H1 (cell line): ENCODE measurements around the gene GUCY1A2. TPM values are rescaled to one million over a fixed set of nuclear protein-coding genes. Genes with fewer than 3 reads are reported as not detected.

ENCODE experiments used
- CTCF ChIA-PET: fragments of 300-600 bp; sonication (Branson Sonifier 250); formaldehyde crosslinking; loops from one replicate; lab custom pipeline; 2021; ENCODE audit not compliant: partially characterized antibody; lab: Charles Lee
- POLR2A ChIA-PET: fragments of 300-600 bp; sonication (Branson Sonifier 250); formaldehyde crosslinking; loops from one replicate; lab custom pipeline; 2021; ENCODE audit warnings: inconsistent platforms; ENCODE audit not compliant: partially characterized antibody; lab: Charles Lee
- DNase-seq, 2 experiments: peaks; one replicate each; pipeline versions ENCODE4 v3.0.0 to v3.0.0-alpha.2; 2010 to 2022; ENCODE audit warnings: low spot score in 2 of 2, low read depth in 1 of 2, mixed read lengths in 1 of 2
- FAIRE-seq: peaks from 2 replicates; lab custom pipeline; 2011; peaks lifted over from hg19 to GRCh38; lab: Jason Lieb, UNC
- H2AFZ ChIP-seq: 2 replicates; pipeline ENCODE4 v1.8.1; 2012; ENCODE audit warnings: low read length, inconsistent platforms
- H2AK5ac ChIP-seq: 2 replicates; pipeline ENCODE4 v1.6.1; 2013; ENCODE audit warnings: low read depth, low read length
- H2BK120ac ChIP-seq: replicated peaks from 2 replicates; pipeline ENCODE3; 2013; ENCODE audit warnings: low read depth, low read length, inconsistent platforms
- H2BK12ac ChIP-seq: 2 replicates; pipeline ENCODE4 v1.6.1; 2013; ENCODE audit warnings: low read depth, low read length
- H2BK15ac ChIP-seq: 2 replicates; pipeline ENCODE4 v1.6.1; 2013; ENCODE audit warnings: low read length
- H2BK20ac ChIP-seq: 2 replicates; pipeline ENCODE4 v1.6.1; 2013; ENCODE audit warnings: low read length
- H2BK5ac ChIP-seq: 2 replicates; pipeline ENCODE4 v1.6.1; 2013; ENCODE audit warnings: low read depth, low read length
- H3K14ac ChIP-seq: 2 replicates; pipeline ENCODE4 v1.6.1; 2013; ENCODE audit warnings: inconsistent platforms; ENCODE audit not compliant: insufficient read length
- H3K18ac ChIP-seq: 2 replicates; pipeline ENCODE4 v1.6.1; 2013; ENCODE audit warnings: low read length; ENCODE audit errors: extremely low read depth
- H3K23ac ChIP-seq: 2 replicates; pipeline ENCODE4 v1.6.1; 2013; ENCODE audit warnings: inconsistent platforms; ENCODE audit not compliant: insufficient read length
- H3K23me2 ChIP-seq: 2 replicates; pipeline ENCODE4 v1.6.1; 2013; ENCODE audit warnings: low read depth, low read length
- H3K27ac ChIP-seq: 2 replicates; pipeline ENCODE4 v1.6.1; 2011; ENCODE audit warnings: low read depth, low read length, inconsistent platforms
- H3K27me3 ChIP-seq, 4 experiments: replicated peaks in 1 of 4; 1 replicate in 1 of 4; 2 replicates in 3 of 4; pipeline versions ENCODE4 v1.6.1 to v1.8.1; 2011 to 2013; ENCODE audit warnings: low read length in 3 of 4, mild to moderate bottlenecking in 3 of 4, inconsistent platforms in 2 of 4, mixed read lengths in 2 of 4, moderate library complexity in 1 of 4; ENCODE audit not compliant: control insufficient read depth in 3 of 4, insufficient read depth in 3 of 4; ENCODE audit errors: extremely low read depth in 1 of 4
- H3K36me3 ChIP-seq, 4 experiments: 2 replicates each; pipeline versions ENCODE4 v1.6.1 to v1.8.1; 2011 to 2013; ENCODE audit warnings: mild to moderate bottlenecking in 4 of 4, low read length in 3 of 4, moderate library complexity in 2 of 4, control low read depth in 1 of 4, inconsistent platforms in 1 of 4; ENCODE audit not compliant: insufficient read depth in 4 of 4, control insufficient read depth in 2 of 4
- H3K4ac ChIP-seq: replicated peaks from 2 replicates; pipeline ENCODE3; 2013; ENCODE audit warnings: low read length, low read depth, mixed read lengths, inconsistent platforms; ENCODE audit not compliant: insufficient read length
- H3K4me1 ChIP-seq, 4 experiments: replicated peaks in 1 of 4; 1 replicate in 1 of 4; 2 replicates in 3 of 4; pipeline versions ENCODE4 v1.6.1 to v1.8.1; 2011 to 2013; ENCODE audit warnings: low read length in 3 of 4, inconsistent platforms in 2 of 4, mixed read lengths in 1 of 4; ENCODE audit not compliant: insufficient read depth in 4 of 4, control insufficient read depth in 3 of 4
- H3K4me2 ChIP-seq, 2 experiments: 2 replicates each; pipeline versions ENCODE4 v1.6.1 to v1.8.1; 2011 to 2013; ENCODE audit warnings: low read depth in 2 of 2, low read length in 2 of 2, control low read depth in 1 of 2, inconsistent platforms in 1 of 2, mild to moderate bottlenecking in 1 of 2; ENCODE audit not compliant: insufficient read depth in 1 of 2
- H3K4me3 ChIP-seq, 4 experiments: fragments of 200-600, 300-600 bp in 1 of 4; sonication (generic), shearing (Covaris generic), sonication (Bioruptor Twin) in 1 of 4; 2 replicates each; pipeline versions ENCODE4 v1.5.1 to v1.8.1; 2011 to 2016; ENCODE audit warnings: low read length in 4 of 4, low read depth in 3 of 4, control low read depth in 2 of 4, inconsistent platforms in 2 of 4, mild to moderate bottlenecking in 2 of 4, mixed read lengths in 1 of 4, moderate library complexity in 1 of 4; ENCODE audit not compliant: insufficient read depth in 2 of 4; ENCODE audit errors: extremely low read depth in 1 of 4
- H3K56ac ChIP-seq: replicated peaks from 2 replicates; pipeline ENCODE3; 2013; ENCODE audit warnings: low read depth, mild to moderate bottlenecking, mixed read lengths, low read length, inconsistent platforms; ENCODE audit not compliant: insufficient read length
- H3K79me1 ChIP-seq: 2 replicates; pipeline ENCODE4 v1.6.1; 2013; ENCODE audit warnings: low read depth, low read length, control low read depth
- H3K79me2 ChIP-seq, 2 experiments: 2 replicates each; pipeline versions ENCODE4 v1.6.1 to v1.8.1; 2012 to 2013; ENCODE audit warnings: low read length in 2 of 2, mild to moderate bottlenecking in 2 of 2, inconsistent platforms in 1 of 2; ENCODE audit not compliant: insufficient read depth in 2 of 2, control insufficient read depth in 1 of 2
- H3K9ac ChIP-seq, 4 experiments: replicated peaks in 1 of 4; 1 replicate in 1 of 4; 2 replicates in 3 of 4; pipeline versions ENCODE4 v1.6.1 to v1.8.1; 2011 to 2013; ENCODE audit warnings: low read depth in 3 of 4, low read length in 3 of 4, control low read depth in 2 of 4, mild to moderate bottlenecking in 2 of 4, moderate library complexity in 2 of 4, inconsistent platforms in 1 of 4; ENCODE audit errors: extremely low read depth in 1 of 4
- H3K9me3 ChIP-seq, 2 experiments: 2 replicates each; pipeline versions ENCODE4 v1.6.1 to v1.8.1; 2012 to 2013; ENCODE audit warnings: mild to moderate bottlenecking in 2 of 2, moderate library complexity in 2 of 2, control low read depth in 1 of 2, inconsistent platforms in 1 of 2, low read depth in 1 of 2, low read length in 1 of 2, mixed read lengths in 1 of 2; ENCODE audit not compliant: insufficient read depth in 2 of 2
- H4K20me1 ChIP-seq, 2 experiments: replicated peaks in 1 of 2; 2 replicates each; pipeline versions ENCODE3 to v1.8.1; 2011 to 2013; ENCODE audit warnings: inconsistent platforms in 2 of 2, low read length in 2 of 2, mild to moderate bottlenecking in 1 of 2; ENCODE audit not compliant: insufficient read depth in 2 of 2, control insufficient read depth in 1 of 2
- H4K5ac ChIP-seq: 2 replicates; pipeline ENCODE4 v1.6.1; 2013; ENCODE audit warnings: low read length, low read depth, mixed read lengths, inconsistent platforms; ENCODE audit not compliant: insufficient read length
- H4K8ac ChIP-seq: 2 replicates; pipeline ENCODE4 v1.8.0; 2013; ENCODE audit warnings: mild to moderate bottlenecking, moderate library complexity, low read length, inconsistent platforms; ENCODE audit not compliant: insufficient read depth; ENCODE audit errors: extremely low read depth
- H4K91ac ChIP-seq: replicated peaks from 2 replicates; pipeline ENCODE3; 2013; ENCODE audit warnings: low read length, mixed read lengths, inconsistent platforms; ENCODE audit not compliant: insufficient read length
- EGR1 ChIP-seq: IDR thresholded peaks from 2 replicates; pipeline ENCODE4 v1.6.1; 2011; ENCODE audit warnings: low read depth, low read length, borderline replicate concordance
- GTF2F1 ChIP-seq: IDR thresholded peaks from 2 replicates; pipeline ENCODE4 v1.6.1; 2012; ENCODE audit warnings: low read depth, low read length, improper control_type of control experiment, borderline replicate concordance
- HDAC6 ChIP-seq: IDR thresholded peaks from one replicate; pipeline ENCODE4 v1.7.1; 2012; ENCODE audit warnings: low read depth, mild to moderate bottlenecking, inconsistent platforms, low read length, moderate library complexity
- RNF2 ChIP-seq: fragments of 200-900, 300-1000 bp; sonication (generic); IDR thresholded peaks from 2 replicates; pipeline ENCODE4 v1.7.1; 2016; ENCODE audit warnings: borderline replicate concordance, low read depth, mild to moderate bottlenecking, antibody characterized with exemption, low read length; ENCODE audit not compliant: poor library complexity, severe bottlenecking; ENCODE audit errors: missing control alignments
- RXRA ChIP-seq: IDR thresholded peaks from 2 replicates; pipeline ENCODE4 v1.6.1; 2011; ENCODE audit warnings: low read depth, mild to moderate bottlenecking, low read length, moderate library complexity; ENCODE audit not compliant: insufficient read depth
- SP2 ChIP-seq: IDR thresholded peaks from 2 replicates; pipeline ENCODE4 v1.6.1; 2012; ENCODE audit warnings: mild to moderate bottlenecking, low read length, inconsistent platforms
- SP4 ChIP-seq: IDR thresholded peaks from 2 replicates; pipeline ENCODE4 v1.6.1; 2012; ENCODE audit warnings: low read length, inconsistent platforms
- TAF7 ChIP-seq: optimal IDR thresholded peaks from 2 replicates; pipeline ENCODE3; 2011; ENCODE audit warnings: low read depth, mild to moderate bottlenecking, inconsistent platforms, low read length, moderate library complexity, borderline replicate concordance
- polyA plus RNA-seq, 7 experiments: library from polyadenylated mRNA; depleted of rRNA in 3 of 7; stranded (reverse) in 5 of 7; unstranded in 2 of 7; fragments of >200 nt in 5 of 7; fragments of 200-250 nt in 2 of 7; gene quantifications; 1 replicate in 5 of 7; 2 replicates in 1 of 7; 4 replicates in 1 of 7; pipeline versions ENCODE4 v1.2.1 to v1.2.3, GENCODE V29; 2011 to 2013; ENCODE audit warnings: missing spikeins in 2 of 7, mixed read lengths in 2 of 7
- total RNA-seq: library from RNA; stranded (reverse); fragmentation: NEBNext Ultra II Directional; extraction: Animal tissue kit (Norgen Biotek cat#: 25700); gene quantifications from 2 replicates; pipeline ENCODE4 v1.2.1, GENCODE V29; 2021
- TF ChIP-seq, protein P1 (sequence below): IDR thresholded peaks from 2 replicates; pipeline ENCODE4 v1.6.1; 2012; ENCODE audit warnings: low read length, inconsistent platforms

The GUCY1A2 gene
- total and polyA plus RNA-seq, 2 of the 8 experiments (the other 6 are each of a cell fraction or from before 2014, with no cell fraction given): 0.11 to 1.9 TPM

DNA sequence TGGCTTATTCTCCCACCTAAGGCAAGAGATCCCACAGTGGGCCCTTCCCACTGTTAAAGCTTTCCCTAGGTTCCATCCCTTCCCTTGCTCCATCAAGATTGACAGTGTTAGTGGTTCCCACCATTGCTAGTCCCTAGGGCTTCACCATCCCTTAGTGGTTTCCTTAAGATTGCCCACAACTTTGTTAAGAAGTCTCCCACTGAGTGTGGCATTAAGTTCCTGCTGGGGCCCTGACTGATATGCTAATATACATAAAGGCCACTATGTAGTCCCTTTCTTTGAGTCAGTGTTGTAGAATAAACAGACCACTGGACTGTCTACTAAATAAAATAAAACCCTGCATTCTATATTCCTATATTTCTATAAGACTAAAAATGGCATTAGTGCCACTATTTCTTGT is 176.1 kb downstream of the GUCY1A2 start:
- H2BK20ac ChIP-seq: no peak overlapping the region
- H3K4ac ChIP-seq: no peak overlapping the region
- H4K91ac ChIP-seq: no peak overlapping the region
- no peaks in the 10 kb centered on the region for H3K79me1 ChIP-seq
- peaks cover 0 to 3% (median 0%) of the 10 kb centered on the region in 4 experiments; a peak in 1 of 7 replicates for H3K4me1 ChIP-seq
- no peak overlapping the region for H3K23ac ChIP-seq
- no peak overlapping the region for H3K14ac ChIP-seq
- H3K4me3 ChIP-seq: no peak overlapping the region
- FAIRE-seq: no peak
- no peaks in the 10 kb centered on the region for H3K23me2 ChIP-seq
- H3K9ac ChIP-seq: no peak overlapping the region
- DNase-seq: no peak
- TF ChIP-seq HDAC6 (no peak), TAF7 (no peak), SP2 (no peak), RXRA (no peak), EGR1 (no peak), GTF2F1 (no peak), SP4 (no peak), RNF2 (no peak)
- TF ChIP-seq, protein P1, sequence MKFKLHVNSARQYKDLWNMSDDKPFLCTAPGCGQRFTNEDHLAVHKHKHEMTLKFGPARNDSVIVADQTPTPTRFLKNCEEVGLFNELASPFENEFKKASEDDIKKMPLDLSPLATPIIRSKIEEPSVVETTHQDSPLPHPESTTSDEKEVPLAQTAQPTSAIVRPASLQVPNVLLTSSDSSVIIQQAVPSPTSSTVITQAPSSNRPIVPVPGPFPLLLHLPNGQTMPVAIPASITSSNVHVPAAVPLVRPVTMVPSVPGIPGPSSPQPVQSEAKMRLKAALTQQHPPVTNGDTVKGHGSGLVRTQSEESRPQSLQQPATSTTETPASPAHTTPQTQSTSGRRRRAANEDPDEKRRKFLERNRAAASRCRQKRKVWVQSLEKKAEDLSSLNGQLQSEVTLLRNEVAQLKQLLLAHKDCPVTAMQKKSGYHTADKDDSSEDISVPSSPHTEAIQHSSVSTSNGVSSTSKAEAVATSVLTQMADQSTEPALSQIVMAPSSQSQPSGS: no peak
- H2AFZ ChIP-seq: no peak overlapping the region
- H3K27me3 ChIP-seq: no peaks in the 10 kb centered on the region
- no peak overlapping the region for H3K27ac ChIP-seq
- H3K4me2 ChIP-seq: no peak overlapping the region
- H4K8ac ChIP-seq: no peak overlapping the region
- no peaks in the 10 kb centered on the region for H3K9me3 ChIP-seq
- H2BK120ac ChIP-seq: no peak overlapping the region
- H2AK5ac ChIP-seq: no peak overlapping the region
- H2BK5ac ChIP-seq: no peak overlapping the region
- no peak overlapping the region for H3K56ac ChIP-seq
- H4K5ac ChIP-seq: no peak overlapping the region
- no peak overlapping the region for H2BK15ac ChIP-seq
- H3K36me3 ChIP-seq: no peaks in the 10 kb centered on the region
- ChIA-PET POLR2A (no interaction called here), CTCF (interaction anchor here (0.6 kb wide), 1 partner anchor 63 kb away, joined by 5 read pairs; no protein-coding TSS in a partner anchor)
- H3K18ac ChIP-seq: no peak overlapping the region
- no peaks in the 10 kb centered on the region for H4K20me1 ChIP-seq
- no peaks in the 10 kb centered on the region for H3K79me2 ChIP-seq
- H2BK12ac ChIP-seq: no peak overlapping the region
